Stimulated activated CD4-positive, alpha-beta T cell treated with anti-CD3 and anti-CD28 coated beads, Interleukin-2, amount 100 ng/mL, for 24 hours (primary cell): ENCODE data around the gene SIK2.

Experiments used
- DNase-seq, 2 donors: peaks; one replicate each; pipeline ENCODE4 v3.0.0-alpha.2; 2020

Gene SIK2

DNA sequence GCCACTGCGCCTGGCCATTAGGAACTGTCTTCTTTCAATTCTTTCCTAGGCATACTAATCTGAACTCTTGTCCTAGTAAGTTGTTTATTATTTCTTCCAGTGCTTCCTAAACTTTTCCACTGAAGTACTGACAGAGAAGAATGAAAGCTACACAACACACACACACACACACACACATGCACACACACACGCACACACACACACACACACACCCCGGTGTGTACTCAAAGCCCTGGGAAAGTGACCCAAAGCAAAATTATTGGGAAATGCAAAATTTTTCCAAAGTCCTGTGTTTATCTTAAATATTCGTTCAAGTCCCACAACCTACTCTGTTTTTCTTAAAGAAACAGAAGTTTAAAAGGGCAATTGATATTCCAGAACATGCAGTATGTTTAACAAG, 19.4 kb upstream of the SIK2 start:
- no peak for DNase-seq

DNA sequence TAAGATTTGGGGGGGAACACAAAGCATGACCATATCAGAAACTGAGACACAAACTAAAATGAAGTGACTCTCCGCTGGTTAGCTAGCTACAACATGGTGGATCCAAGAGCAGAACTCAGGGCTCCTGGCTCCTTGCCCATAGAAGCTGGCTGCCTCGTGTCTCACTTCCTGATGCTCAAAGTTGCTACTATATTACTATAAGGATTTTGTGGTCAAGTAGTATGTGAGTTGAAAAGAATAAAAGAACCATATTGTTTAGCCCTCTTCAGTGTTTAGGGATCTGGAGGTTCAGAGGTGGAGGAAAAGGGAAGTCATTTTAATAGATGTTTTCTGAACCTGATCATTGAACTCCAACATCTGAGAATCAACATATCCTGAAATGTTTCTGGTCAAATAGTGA, 16.9 kb upstream of the SIK2 start:
- DNase-seq = no peak

DNA sequence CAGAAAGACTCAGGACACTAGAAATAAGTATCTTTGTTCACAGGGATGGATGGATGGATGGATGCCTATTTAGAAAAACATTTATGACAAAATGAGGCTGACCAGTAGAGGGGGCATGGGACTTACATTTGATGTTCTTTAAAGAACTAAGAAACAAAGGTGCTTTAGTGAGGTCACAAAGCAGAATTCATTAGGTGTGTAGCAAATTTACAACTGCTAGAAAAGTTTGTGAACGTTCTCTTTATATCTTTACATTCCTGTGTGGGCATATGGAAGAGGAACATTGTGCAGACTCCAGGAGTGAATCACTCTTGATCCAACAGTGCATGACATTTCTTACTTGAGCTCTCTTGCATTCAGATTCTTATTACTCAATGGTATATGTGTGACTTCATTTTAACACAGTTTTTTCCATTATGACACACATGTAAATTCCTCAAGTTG, 15.8 kb upstream of the SIK2 start:
- DNase-seq = peak; percentile 18 to 59

DNA sequence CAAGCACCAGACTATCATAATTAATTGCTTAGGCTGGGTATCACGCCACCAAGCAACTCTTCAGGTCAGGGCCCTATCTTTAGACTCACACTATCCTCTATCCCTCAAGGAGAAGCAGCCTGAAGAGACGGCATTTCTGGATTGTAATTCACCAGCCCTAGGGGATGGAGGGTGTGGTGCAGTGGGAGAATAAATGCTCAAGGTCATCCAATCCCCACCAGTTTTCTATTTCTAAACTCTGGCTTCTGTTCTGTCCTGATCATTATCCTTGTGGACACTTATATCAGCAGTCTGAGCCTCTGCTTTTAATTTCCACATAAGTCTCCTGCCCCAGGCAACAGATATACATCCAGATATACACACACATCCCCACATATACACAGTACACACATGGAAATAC, 13.1 kb upstream of the SIK2 start:
- no peak for DNase-seq

DNA sequence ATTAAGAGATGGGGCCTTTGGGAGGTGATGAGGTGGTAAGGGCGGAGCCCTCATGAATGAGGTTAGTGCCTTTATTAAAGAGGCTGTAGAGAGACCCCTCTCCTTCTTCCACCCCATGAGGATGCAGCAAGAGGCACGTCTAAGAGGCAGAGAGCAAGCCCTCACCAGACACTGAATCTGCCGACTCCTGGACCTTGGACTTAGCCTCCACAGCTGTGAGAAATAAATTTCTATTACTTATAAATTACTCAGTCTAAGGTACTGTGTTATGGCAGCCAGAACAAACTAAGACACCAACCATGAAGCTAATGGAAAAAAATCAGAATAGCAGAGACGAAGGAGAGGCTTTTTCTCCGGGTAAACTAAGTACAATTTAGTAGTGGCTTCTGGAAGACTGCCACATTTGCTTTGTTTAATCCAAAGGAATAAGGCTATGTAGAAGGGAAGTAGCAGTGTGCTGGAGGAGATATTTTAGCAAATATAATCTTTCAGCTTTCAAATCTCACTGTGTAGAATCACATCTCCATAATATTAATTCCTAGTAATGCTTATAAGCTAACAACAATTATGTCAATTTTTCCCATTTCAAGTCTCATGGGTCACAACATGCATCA, 12.3 kb upstream of the SIK2 start:
- DNase-seq = no peak

DNA sequence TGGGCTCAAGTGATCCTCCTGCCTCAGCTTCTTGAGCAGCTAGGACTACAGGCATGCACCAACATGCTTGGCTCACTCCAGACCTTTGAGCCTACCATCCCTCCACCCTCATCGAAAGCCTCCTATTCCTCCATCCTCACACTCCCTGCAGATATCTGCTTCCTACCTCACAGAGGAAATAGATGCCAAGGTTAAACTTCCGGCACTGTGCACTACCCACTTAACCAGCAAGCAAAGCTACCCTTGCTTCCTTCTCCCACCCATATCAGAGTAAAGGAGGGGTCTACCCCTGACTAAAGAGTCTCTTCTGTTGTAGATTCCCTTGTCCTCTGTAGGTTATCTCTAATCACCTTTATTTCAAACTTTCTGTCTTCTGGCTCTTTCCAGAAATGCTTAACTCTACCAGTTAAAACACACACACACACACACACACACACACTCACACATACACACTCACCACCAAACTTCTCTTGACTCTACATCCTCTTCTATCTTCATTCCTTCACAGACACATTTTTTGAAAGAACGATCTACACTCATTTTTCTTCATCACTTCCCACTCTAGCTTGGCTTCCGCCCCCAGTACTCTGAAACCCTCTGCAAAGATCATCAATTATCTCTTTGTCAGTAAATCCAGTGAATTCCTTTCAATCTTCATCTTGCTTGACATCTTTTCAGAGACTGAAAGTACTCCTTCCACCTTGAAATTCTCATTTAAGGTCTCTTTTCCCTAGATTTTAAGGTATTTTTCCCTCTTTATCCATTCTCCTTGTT, 10.9 kb upstream of the SIK2 start:
- DNase-seq = no peak

DNA sequence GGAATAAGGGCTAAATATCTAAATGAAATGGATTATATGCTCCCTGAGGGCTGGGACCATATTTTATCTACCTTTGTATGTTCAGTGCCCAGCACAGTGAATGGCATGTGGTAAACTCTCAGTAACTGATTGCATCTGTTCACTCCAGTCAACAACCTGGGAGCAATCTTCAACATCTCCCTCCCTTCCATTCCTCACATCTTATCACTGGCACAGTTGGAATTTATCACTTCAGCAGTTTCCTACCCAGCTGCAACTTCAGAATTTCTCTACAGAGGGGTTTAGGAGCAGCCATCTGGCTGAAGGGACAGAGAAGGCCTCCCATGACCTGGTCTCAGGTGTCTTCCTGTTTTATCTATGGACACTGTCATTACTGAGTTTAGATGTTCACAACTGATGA, 9.8 kb upstream of the SIK2 start:
- DNase-seq = no peak

DNA sequence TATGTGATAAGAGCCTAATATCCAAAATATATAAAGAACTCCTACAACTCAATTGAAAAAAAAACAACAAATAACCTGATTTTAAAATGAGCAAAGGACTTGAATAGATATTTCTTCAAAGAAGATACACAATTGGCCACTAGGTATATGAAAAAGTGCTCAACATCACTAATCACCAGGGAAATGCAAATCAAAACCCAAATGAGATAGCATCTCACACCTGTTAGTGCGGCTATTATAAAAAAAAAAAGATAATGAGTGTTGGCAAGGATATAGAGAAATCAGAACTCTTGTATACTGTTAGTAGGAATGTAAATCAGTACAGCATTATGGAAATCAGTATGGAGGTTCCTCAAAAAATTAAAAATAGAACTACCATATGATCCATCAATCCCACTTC, 5.9 kb upstream of the SIK2 start:
- DNase-seq = no peak

DNA sequence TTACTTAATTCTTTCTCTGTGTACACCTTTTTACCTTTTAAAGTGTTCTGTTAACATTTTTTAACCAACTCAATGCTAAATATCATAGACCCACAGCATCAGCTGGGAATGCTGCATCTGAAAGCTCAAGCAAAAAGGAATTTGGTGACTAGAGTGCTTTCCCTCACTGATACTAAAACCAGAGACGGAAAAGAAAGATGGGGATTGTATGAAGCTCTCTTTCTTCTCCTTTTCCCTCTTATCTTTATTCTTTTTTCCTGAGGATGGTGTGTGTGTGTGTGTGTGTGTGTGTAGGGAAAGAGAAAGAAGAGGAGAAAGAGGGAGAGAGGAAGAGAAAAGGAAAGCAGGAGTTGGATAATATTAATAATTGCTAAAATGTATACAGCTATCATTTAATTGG, 4.1 kb upstream of the SIK2 start:
- no peak for DNase-seq

DNA sequence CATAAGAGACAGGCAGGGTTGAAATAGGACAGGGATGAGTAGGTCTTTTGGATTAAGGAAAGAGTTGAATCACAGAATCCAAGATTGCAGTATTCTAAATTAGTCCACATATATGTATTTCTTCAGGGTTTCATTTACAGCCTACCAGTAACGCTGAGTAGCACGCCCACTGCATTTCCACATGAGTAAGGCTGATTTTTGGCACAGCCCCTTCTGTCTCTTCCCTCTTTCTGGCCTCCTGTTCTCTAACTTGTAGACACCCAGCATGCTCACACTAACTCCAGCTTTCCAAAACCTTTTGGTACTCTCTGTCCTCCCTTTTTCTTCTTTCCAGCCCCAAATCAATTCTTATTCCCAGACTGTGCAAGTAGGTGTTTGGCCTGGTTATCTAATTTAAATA, 3.7 kb upstream of the SIK2 start:
- DNase-seq = no peak

DNA sequence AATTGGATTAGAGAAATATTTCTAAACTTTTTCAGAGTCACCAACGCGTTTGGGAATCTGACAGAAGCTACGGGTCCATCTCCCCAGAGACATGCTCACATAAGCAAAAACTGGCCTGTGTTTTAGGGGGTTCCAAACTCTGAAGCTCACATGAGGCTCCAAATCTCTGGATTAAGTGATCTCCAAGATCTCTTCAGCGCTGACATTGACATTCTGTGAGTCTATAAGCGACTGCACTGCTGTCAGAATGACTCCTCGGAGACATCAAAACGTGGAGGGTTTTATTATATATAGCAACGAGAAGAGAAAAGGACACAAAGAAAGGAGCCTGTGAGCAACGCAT, 642 bp upstream of the SIK2 start:
- DNase-seq = no peak

DNA sequence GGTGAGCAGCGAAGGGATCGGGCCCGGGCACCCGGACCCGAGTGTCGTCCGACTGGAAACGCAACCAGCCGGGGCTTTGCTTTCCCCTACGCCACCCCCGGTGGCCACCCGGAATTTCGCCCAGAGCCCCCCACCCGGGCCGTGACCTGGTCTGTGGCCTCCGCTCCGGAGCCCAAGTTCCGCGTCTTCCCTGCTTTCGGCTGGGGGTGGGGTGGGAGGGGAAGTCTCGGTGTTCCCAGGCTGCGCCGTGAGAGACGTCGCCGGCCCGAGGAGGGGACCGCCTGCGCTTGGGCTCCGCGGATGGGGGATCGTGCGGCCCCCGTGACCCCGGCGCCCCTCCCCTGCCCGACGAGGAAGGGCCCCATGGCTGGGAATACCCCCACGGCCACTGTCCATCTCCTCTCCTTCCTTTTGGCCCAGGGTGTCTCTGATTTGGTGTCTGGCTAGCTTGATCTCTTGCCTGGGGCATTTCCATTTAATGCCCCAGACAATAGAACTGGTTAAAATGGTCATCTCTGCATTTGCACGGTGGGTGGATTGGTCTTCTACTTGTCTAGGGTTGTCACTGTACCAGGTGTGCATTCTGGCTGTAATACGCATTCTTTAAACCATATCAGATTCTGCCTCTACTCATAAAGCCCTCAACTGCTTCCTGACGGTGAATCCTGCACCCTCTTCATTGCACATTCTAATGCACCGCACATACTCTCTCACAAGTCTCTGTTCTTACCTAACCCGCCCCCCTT, 789 bp downstream of the SIK2 start:
- peak in 1 of 2 donors; percentile 40 for DNase-seq

DNA sequence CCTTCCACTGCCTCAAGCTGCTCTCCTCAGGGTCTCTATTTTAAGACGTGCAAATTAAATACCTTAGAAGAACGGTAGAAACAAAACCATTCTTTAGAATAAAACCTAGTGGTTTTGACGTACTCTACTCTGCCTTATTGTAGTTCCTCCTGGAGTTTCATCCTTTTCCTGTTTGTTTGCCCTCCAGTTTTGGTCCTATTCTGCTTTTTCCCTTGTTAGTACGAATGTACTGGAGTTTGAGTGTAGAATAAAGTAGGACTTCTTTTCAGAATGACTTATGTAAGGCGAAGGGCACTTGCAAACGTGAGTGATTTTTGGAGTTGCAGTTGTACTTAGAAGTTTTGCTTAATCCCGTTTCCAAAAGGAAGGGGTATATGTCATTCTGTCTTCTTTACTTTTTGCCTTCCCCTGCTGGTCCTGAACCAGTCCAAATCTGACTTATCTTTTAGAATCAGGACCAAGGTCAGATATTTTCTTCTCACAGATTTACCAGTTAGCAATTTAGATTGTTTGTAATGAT, 1.4 kb downstream of the SIK2 start:
- DNase-seq = no peak

DNA sequence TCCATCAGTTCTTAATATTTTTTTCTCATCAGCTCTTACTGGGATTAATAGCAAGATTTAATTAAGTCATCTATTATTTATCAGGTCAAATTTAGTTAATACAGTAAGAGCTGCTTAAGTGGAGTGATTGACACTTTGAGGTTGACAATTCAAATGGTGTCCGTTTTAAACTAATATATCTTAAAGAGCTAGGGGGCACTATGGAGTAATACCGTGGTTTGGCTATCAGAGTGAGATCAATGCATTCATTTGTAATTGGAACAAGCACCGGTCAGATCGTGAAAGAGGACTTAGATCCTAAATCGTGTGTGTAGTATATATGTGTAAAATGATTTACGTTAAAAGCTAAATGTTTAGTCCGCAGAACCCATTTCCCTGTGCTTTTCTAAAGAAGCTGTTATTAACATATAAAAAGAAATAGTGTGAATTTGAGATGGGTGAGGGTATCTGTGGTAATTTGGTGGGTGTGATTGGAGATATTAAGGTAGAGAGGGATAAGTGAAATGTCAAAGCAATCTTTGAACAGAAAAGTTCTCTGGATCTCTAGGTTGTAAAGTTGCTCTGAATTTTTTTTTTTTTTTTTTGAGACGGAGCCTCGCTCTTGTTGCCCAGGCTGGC, 2.3 kb downstream of the SIK2 start:
- no peak for DNase-seq

DNA sequence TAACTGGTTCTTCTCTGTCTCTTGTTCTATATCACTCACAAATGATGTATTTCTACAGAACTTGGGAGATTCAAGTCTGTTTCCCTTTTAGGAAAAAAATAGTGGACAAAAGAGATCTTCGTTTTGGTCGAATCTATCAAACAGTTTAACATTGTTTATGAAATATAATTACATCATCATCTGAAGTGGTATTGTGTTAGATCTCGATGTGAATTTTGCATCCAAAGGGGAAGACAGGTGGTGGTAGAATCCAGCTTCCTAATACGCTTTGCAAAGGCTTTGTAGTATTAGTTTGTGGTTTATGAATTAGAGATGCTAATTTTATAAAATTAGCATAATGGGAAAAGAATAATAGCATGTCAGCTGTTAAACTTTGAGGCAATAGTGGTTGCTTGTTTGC, 3.4 kb downstream of the SIK2 start:
- no peak for DNase-seq

DNA sequence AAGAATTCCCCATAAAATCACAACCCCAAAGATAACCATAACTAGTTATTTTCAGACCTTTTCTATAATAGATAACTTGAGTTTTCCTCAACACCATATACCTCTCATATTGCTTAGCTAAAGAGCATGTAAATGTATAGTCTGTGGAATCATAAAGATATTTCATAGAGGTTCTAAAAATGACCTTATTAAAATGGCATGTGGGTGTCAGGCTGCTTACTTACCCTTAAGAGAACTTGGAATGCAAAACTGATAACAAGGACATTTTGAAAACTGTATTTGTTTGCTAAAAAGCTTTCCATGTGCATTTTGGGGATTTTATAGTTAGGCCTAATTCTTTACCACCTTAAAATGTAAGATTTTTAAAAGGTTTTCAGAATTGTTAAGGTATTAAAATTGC, 4.7 kb downstream of the SIK2 start:
- DNase-seq = no peak

DNA sequence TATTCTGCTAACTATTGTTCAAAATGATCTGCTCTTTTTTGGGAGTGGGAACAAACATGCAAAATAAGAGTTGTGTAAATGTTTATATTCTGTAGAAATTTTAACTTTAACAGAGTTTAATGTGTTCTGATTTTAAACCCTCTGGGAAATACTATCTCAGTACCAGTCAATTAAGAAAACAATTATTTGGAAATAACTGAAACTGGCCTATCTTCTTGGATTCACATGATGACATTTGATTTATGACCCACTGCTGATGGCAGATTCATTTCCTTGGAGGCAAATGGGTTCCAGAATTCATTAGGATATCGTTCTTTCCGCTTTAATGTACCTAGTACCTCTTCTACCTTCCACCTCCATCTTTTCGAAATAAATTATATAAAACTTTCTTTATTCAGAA, 5.5 kb downstream of the SIK2 start:
- DNase-seq = no peak

DNA sequence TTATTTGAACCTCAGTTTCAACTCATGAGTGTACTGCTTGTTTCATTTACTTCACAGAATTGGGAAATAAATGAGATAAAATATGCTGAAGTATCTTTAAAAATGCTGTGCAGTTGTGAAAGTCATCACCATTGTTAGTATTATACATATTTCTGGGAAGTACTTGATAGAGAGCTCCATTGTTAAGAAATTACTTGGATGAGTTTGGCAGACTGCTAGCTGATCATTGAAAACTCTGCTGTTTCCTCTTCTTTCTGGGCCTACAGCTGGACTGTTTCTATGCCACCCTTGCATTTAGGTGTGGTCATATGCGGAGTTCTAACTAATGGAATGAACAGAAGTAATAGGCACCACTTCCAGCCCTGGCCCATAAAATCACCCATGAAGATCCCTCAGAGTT, 10.0 kb downstream of the SIK2 start:
- DNase-seq = no peak

DNA sequence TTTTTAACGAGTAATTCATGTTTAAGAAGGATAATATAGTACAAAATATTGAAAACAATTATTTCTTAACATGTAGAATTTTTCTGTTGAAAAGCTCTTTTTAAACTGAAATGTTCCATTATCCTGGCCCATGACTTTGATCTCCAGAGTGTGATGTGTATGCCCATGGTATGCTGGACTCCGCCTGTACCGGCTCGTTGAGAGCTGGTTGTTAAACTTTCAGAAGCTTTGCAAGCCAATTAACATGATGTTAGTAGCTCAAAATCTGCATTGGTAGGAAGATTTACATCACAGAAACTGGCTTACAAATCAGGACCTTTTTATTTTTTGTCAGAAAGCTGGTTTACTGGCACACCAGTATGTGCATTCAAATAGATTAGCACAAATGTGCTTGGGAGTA, 15.0 kb downstream of the SIK2 start:
- DNase-seq = no peak

DNA sequence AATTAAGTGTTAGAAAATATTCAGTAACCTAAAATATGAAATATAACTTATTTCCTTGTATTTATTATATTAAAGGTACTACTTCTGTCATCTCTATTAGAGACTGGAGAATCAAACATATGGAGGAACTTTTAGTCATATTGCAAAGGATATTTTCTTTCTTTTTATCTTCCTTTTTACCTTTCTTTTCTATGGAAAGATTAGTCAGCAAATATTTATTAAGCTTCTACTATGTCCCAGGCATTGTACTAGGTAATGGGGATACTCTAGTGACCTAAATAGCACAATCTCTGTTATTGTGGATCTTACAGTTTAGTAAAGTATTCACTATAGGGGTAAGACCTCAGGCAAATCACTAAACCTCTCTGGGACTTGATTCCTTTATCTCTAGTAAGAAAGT, 18.3 kb downstream of the SIK2 start:
- DNase-seq = no peak

DNA sequence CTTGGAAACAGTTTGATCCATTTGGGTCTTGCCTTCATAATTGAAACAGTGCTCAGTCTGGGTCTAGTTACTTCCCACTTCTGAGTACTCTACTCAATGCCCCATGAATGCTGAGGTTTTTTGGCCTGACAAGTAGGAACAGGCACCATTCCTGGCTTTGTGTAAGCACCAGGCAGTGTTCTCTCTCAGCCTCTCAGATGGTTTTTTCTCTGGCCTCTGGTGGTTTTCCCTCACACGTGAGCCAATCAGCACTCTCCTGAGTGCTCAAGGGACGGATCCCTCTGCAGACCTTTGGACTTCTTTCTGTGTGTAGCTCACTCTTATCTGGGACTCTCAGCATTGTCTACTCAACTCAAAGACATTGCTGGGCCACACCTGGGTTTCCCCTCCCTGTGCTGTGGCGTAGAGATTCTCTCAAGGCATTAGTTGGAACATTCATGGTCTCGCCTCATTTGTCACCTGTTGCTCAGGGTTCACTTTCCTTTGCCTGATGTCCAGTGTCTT, 21.3 kb downstream of the SIK2 start:
- no peak for DNase-seq

DNA sequence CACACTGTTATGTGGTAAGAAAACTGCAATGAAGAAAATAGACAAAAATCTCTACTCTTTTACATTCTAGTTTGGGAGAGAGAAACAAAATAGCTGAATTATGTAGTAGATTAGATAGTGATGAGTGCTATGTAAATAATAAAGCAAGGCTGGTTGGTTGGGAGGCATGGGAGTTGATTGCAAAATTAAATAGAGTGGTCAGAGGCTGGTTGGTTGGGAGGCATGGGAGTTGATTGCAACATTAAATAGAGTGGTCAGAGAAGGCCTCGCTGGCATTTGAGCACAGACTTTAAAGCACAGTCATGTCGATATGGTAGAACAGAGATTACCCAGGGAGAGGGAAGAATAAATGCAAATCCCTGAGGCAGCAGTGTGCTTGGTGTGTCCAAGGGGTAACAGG, 22.4 kb downstream of the SIK2 start:
- no peak for DNase-seq

DNA sequence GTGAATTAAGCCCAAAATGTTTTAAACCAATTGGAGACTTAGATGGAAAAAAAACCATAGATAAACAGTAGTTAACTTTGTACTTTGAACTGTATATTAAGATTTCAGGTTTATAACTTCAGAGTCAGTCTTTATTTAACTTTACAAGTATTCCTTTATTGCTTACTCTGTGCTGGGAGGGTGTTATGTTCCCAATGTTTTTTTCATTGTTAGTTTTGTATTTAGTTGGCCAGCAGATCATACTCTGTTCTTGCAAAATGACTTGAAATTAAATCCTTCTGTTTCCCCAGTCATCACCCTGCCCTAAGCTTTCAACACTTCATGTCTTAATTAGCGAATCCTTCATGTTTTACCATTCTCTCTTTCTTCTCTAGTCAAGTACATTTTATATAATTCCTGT, 25.3 kb downstream of the SIK2 start:
- no peak for DNase-seq

DNA sequence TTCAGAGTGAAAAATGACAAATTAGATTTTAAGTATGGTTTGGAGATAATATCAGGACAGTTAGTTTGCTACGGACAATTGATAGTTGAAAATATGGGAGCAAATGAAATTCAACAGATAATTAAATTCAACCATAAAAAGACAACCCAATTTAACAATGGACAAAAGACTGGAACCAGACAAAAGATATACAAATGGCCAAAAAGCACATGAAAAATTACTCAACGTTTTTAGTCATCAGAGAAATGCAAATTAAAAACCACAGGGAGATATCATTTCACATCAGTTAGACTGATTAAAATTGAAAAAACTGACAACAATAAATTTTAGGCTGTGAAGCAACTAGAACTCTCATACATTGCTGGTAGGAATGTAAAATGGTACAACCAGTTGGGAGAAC, 27.2 kb downstream of the SIK2 start:
- DNase-seq = no peak
